WTC11 (cell line): ENCODE measurements around the gene MAST4. TPM values are rescaled to one million over a fixed set of nuclear protein-coding genes. Genes with fewer than 3 reads are reported as not detected.

Experiments used
- ATAC-seq: fragments of 200-7000 bp; cut with Tn5 transposase; 2 replicates; pipeline ENCODE4 v1.10.0; 2021; ENCODE audit warnings: mild to moderate bottlenecking, moderate library complexity
- CTCF ChIA-PET: fragments of 300-600 bp; sonication (Branson Sonifier 250); formaldehyde crosslinking; loops from one replicate; lab custom pipeline; 2021; ENCODE audit warnings: antibody characterized with exemption; lab: Charles Lee
- POLR2A ChIA-PET: fragments of 350-600 bp; sonication (Branson Sonifier 250); formaldehyde crosslinking; loops from one replicate; lab custom pipeline; 2021; ENCODE audit warnings: antibody characterized with exemption; lab: Charles Lee
- DNase-seq: peaks from one replicate; pipeline ENCODE4 v3.0.0; 2021; ENCODE audit warnings: low spot score
- H3K27ac Mint-ChIP-seq: 2 replicates; pipeline ENCODE4 v1.8.0; 2021; ENCODE audit warnings: mixed read lengths
- H3K27me3 Mint-ChIP-seq: 2 replicates; pipeline ENCODE4 v1.8.0; 2021; ENCODE audit warnings: low read depth, mild to moderate bottlenecking, moderate library complexity, mixed read lengths
- H3K36me3 Mint-ChIP-seq: 2 replicates; pipeline ENCODE4 v1.8.0; 2021; ENCODE audit warnings: mixed read lengths
- H3K4me1 Mint-ChIP-seq: 2 replicates; pipeline ENCODE4 v1.8.0; 2022; ENCODE audit warnings: mixed read lengths
- H3K4me3 Mint-ChIP-seq: 2 replicates; pipeline ENCODE4 v1.8.0; 2021; ENCODE audit warnings: mild to moderate bottlenecking, moderate library complexity, mixed read lengths
- H3K9me3 Mint-ChIP-seq: 2 replicates; pipeline ENCODE4 v1.8.0; 2021; ENCODE audit warnings: mixed read lengths
- FOXK1 ChIP-seq: sonication (generic); formaldehyde crosslinking; IDR thresholded peaks from 2 replicates; pipeline ENCODE4 v1.8.0; 2022; ENCODE audit warnings: mild to moderate bottlenecking, moderate library complexity, missing genetic modification reagents
- GTF2I ChIP-seq: fragments of 250-450 bp; sonication (Bioruptor Pico); conservative IDR thresholded peaks from 2 replicates; pipeline ENCODE4 v1.4.0; 2021; ENCODE audit warnings: mild to moderate bottlenecking
- HMGA2 ChIP-seq: fragments of 250-450 bp; sonication (Bioruptor Pico); IDR thresholded peaks from 2 replicates; pipeline ENCODE4 v1.4.0; 2021; ENCODE audit warnings: mild to moderate bottlenecking, moderate library complexity
- JUN ChIP-seq: sonication (generic); formaldehyde crosslinking; IDR thresholded peaks from 2 replicates; pipeline ENCODE4 v1.8.0; 2023; ENCODE audit warnings: mild to moderate bottlenecking, missing genetic modification reagents
- MXD4 ChIP-seq: fragments of 250-450 bp; sonication (Bioruptor Pico); IDR thresholded peaks from 2 replicates; pipeline ENCODE4 v1.8.0; 2021; ENCODE audit warnings: mild to moderate bottlenecking, moderate library complexity, borderline replicate concordance
- NFE2L1 ChIP-seq: sonication (generic); formaldehyde crosslinking; IDR thresholded peaks from 2 replicates; pipeline ENCODE4 v1.8.1; 2023; ENCODE audit warnings: missing genetic modification reagents
- NR3C1 ChIP-seq: sonication (generic); formaldehyde crosslinking; conservative IDR thresholded peaks from 2 replicates; pipeline ENCODE4 v1.8.1; 2023; ENCODE audit warnings: low read depth, mild to moderate bottlenecking, missing genetic modification reagents
- OVOL2 ChIP-seq: fragments of 250-450 bp; sonication (Bioruptor Pico); IDR thresholded peaks from 2 replicates; pipeline ENCODE4 v1.9.0; 2021; ENCODE audit warnings: mild to moderate bottlenecking, borderline replicate concordance
- RELA ChIP-seq: sonication (generic); formaldehyde crosslinking; IDR thresholded peaks from 2 replicates; pipeline ENCODE4 v1.8.1; 2022; ENCODE audit warnings: missing genetic modification reagents, mild to moderate bottlenecking, borderline replicate concordance
- RORB ChIP-seq: fragments of 250-450 bp; sonication (Bioruptor Pico); IDR thresholded peaks from 2 replicates; pipeline ENCODE4 v1.9.0; 2021; ENCODE audit warnings: mild to moderate bottlenecking
- SMAD4 ChIP-seq: sonication (generic); formaldehyde crosslinking; IDR thresholded peaks from 2 replicates; pipeline ENCODE4 v1.8.0; 2022; ENCODE audit warnings: mild to moderate bottlenecking, missing genetic modification reagents
- TEAD4 ChIP-seq: sonication (generic); formaldehyde crosslinking; IDR thresholded peaks from 2 replicates; pipeline ENCODE4 v1.8.0; 2022; ENCODE audit warnings: mild to moderate bottlenecking, missing genetic modification reagents
- ZBTB21 ChIP-seq: sonication (generic); formaldehyde crosslinking; IDR thresholded peaks from 2 replicates; pipeline ENCODE4 v1.8.1; 2023; ENCODE audit warnings: mild to moderate bottlenecking, missing genetic modification reagents, borderline replicate concordance
- ZNF219 ChIP-seq: sonication (generic); formaldehyde crosslinking; IDR thresholded peaks from 2 replicates; pipeline ENCODE4 v1.8.0; 2023; ENCODE audit warnings: missing genetic modification reagents, mild to moderate bottlenecking, borderline replicate concordance
- ZNF396 ChIP-seq: fragments of 250-450 bp; sonication (Bioruptor Pico); IDR thresholded peaks from 2 replicates; pipeline ENCODE4 v1.8.0; 2021; ENCODE audit warnings: mild to moderate bottlenecking, moderate library complexity, borderline replicate concordance
- total RNA-seq: library from RNA; stranded (reverse); gene quantifications from 3 replicates; pipeline ENCODE4 v1.2.3, GENCODE V29; 2021
- TF ChIP-seq, protein P1 (sequence below): sonication (generic); formaldehyde crosslinking; conservative IDR thresholded peaks from 2 replicates; pipeline ENCODE4 v1.8.1; 2023; ENCODE audit warnings: mild to moderate bottlenecking, low read depth, missing genetic modification reagents, moderate library complexity
- TF ChIP-seq, protein P2 (sequence below): sonication (generic); formaldehyde crosslinking; conservative IDR thresholded peaks from 2 replicates; pipeline ENCODE4 v1.8.1; 2022; ENCODE audit warnings: mild to moderate bottlenecking, missing genetic modification reagents
- TF ChIP-seq, protein P3 (sequence below): sonication (generic); formaldehyde crosslinking; IDR thresholded peaks from 2 replicates; pipeline ENCODE4 v1.8.0; 2023; ENCODE audit warnings: mild to moderate bottlenecking, missing genetic modification reagents
- TF ChIP-seq, protein P4 (sequence below): fragments of 250-450 bp; sonication (Bioruptor Pico); IDR thresholded peaks from 2 replicates; pipeline ENCODE4 v1.9.0; 2021; ENCODE audit warnings: moderate library complexity, mild to moderate bottlenecking, inconsistent platforms, borderline replicate concordance

Gene MAST4
- total RNA-seq, 1 experiment from 2014 or later: 8.0 TPM

DNA sequence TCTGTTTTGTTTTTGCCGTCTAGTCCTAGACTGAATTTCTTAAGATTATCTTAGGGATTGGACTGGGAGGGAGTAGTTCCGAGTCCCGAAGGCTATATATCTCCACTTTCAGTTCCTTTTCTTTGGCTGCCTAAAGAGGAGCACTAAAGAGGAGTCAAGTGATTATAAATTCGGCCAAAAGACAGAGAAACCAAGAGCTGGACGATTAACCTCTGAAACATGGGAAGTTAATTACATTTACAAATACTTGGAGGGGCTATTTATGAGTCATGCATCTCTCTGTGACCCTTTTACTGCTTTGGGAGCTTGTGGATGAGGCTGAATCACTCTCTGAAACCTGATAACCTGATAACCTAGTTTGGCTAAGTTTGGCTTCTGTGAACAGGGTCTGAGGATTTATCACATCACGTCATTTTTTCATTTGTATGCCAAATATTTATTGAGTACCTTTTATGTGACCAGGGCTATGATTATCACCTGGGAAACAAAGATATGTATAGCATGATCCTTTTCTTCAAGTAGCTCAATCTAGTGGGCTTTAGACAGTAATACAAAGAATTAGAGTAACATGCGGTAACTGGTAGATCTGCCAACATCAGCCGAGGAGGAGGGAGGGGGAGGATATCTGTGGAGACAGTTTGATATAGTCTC lies 419.5 kb downstream of the MAST4 start:
- DNase-seq (no peak), ATAC-seq (no peak)
- Mint-ChIP-seq H3K36me3 (no peaks in the 10 kb centered on the region), H3K4me1 (peaks cover 32% of the 10 kb centered on the region)
- CTCF ChIA-PET: interaction anchor here (0.8 to 1.6 kb wide), 2 partner anchors 142 to 151 kb away, joined by 3 read pairs; no protein-coding TSS in a partner anchor
- TF ChIP-seq, protein P1, sequence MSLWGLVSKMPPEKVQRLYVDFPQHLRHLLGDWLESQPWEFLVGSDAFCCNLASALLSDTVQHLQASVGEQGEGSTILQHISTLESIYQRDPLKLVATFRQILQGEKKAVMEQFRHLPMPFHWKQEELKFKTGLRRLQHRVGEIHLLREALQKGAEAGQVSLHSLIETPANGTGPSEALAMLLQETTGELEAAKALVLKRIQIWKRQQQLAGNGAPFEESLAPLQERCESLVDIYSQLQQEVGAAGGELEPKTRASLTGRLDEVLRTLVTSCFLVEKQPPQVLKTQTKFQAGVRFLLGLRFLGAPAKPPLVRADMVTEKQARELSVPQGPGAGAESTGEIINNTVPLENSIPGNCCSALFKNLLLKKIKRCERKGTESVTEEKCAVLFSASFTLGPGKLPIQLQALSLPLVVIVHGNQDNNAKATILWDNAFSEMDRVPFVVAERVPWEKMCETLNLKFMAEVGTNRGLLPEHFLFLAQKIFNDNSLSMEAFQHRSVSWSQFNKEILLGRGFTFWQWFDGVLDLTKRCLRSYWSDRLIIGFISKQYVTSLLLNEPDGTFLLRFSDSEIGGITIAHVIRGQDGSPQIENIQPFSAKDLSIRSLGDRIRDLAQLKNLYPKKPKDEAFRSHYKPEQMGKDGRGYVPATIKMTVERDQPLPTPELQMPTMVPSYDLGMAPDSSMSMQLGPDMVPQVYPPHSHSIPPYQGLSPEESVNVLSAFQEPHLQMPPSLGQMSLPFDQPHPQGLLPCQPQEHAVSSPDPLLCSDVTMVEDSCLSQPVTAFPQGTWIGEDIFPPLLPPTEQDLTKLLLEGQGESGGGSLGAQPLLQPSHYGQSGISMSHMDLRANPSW (CRISPR knock-in tag): no peak
- TF ChIP-seq, all 79 proteins: peak for 0
- Mint-ChIP-seq H3K27me3 (peaks cover 21% of the 10 kb centered on the region), H3K27ac (no peak overlapping the region), H3K4me3 (no peak overlapping the region), H3K9me3 (no peaks in the 10 kb centered on the region)
- POLR2A ChIA-PET: no interaction called here

DNA sequence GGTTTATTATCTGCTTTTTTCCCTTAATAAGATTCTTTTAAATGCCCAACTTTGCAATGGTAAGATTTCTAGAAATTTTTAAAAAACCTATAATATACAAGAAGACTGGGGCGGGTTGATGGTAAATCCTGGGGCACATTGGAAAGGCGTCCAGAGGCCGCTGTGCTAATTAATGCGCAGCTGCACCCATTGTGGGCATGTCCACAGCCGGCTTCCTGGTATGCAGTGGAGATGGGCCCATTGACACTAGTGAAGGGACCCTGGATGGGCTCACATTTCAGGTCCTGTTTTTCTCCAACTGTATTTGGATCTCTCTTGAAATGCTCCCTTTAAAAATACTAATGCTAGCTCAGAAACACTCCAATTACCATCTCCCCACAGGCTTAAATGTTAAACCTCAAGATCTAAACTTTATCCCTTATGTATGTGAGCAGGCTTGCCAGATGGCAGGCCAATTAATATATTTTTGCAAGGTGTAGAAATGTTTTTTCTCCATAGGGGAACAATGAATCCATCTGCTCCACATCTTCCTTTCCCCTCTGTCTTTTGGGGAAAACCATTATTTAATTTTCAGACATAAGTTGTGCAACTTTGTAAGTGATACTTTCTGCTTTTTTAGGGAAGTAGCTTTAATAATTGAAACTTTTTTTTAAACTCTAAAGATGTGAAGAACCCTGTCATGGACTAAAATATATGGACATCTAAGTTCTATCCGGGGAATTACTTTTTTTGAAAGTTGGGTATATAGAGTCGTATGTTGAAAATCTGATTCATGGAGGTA lies 423.1 kb downstream of the MAST4 start:
- DNase-seq (no peak), ATAC-seq (no peak)
- Mint-ChIP-seq H3K27me3 (peaks cover 13% of the 10 kb centered on the region), H3K4me3 (no peak overlapping the region), H3K27ac (no peak overlapping the region), H3K9me3 (no peaks in the 10 kb centered on the region), H3K36me3 (no peaks in the 10 kb centered on the region), H3K4me1 (peaks cover 16% of the 10 kb centered on the region)
- ChIA-PET POLR2A (no interaction called here), CTCF (no interaction called here)
- TF ChIP-seq ZBTB21 (no peak), SMAD4 (no peak), OVOL2 (CRISPR knock-in tag) (no peak), ZNF219 (no peak), FOXK1 (CRISPR knock-in tag) (no peak), ZNF396 (CRISPR knock-in tag) (no peak)
- TF ChIP-seq, protein P2, sequence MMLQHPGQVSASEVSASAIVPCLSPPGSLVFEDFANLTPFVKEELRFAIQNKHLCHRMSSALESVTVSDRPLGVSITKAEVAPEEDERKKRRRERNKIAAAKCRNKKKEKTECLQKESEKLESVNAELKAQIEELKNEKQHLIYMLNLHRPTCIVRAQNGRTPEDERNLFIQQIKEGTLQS: no peak

DNA sequence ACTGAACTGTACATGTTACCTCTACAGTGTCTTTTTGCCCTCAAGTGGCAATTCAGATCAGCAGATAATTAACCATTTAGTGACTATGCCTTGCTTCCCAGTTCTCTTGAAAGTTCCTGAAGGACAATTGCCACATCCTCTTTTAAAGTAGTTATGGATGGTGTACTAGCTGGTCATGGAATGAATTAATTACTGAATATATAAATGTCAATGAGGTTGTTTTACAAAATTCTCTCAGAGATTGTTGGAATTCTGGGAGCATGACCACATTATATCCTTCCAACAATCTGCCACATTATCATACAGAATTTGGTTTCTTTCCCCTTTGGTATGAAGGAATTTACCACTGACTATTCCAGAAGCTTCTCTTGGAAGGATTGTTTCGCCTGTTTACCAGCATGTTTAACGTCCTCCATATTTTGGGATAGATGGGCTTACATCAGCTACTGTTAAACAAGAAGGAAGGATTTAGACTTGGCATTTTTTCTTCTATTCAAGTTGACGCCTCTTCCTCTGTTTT lies 424.0 kb downstream of the MAST4 start:
- H3K27me3 Mint-ChIP-seq: peaks cover 4% of the 10 kb centered on the region; the same call in 1 of the 2 replicates
- ChIA-PET CTCF (no interaction called here), POLR2A (no interaction called here)
- H3K4me1 Mint-ChIP-seq: peaks cover 16% of the 10 kb centered on the region
- DNase-seq: no peak
- no peak overlapping the region for H3K4me3 Mint-ChIP-seq
- H3K9me3 Mint-ChIP-seq: no peaks in the 10 kb centered on the region
- H3K36me3 Mint-ChIP-seq: no peaks in the 10 kb centered on the region
- no peak for ATAC-seq
- no peak for TF ChIP-seq RELA (CRISPR knock-in tag)
- TF ChIP-seq NFE2L1 (CRISPR knock-in tag): no peak
- TF ChIP-seq, protein P3, sequence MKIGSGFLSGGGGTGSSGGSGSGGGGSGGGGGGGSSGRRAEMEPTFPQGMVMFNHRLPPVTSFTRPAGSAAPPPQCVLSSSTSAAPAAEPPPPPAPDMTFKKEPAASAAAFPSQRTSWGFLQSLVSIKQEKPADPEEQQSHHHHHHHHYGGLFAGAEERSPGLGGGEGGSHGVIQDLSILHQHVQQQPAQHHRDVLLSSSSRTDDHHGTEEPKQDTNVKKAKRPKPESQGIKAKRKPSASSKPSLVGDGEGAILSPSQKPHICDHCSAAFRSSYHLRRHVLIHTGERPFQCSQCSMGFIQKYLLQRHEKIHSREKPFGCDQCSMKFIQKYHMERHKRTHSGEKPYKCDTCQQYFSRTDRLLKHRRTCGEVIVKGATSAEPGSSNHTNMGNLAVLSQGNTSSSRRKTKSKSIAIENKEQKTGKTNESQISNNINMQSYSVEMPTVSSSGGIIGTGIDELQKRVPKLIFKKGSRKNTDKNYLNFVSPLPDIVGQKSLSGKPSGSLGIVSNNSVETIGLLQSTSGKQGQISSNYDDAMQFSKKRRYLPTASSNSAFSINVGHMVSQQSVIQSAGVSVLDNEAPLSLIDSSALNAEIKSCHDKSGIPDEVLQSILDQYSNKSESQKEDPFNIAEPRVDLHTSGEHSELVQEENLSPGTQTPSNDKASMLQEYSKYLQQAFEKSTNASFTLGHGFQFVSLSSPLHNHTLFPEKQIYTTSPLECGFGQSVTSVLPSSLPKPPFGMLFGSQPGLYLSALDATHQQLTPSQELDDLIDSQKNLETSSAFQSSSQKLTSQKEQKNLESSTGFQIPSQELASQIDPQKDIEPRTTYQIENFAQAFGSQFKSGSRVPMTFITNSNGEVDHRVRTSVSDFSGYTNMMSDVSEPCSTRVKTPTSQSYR (CRISPR knock-in tag): no peak
- TF ChIP-seq HMGA2 (CRISPR knock-in tag): no peak
- no peak for TF ChIP-seq GTF2I
- TF ChIP-seq TEAD4: no peak
- no peak for TF ChIP-seq NR3C1
- TF ChIP-seq, protein P4, sequence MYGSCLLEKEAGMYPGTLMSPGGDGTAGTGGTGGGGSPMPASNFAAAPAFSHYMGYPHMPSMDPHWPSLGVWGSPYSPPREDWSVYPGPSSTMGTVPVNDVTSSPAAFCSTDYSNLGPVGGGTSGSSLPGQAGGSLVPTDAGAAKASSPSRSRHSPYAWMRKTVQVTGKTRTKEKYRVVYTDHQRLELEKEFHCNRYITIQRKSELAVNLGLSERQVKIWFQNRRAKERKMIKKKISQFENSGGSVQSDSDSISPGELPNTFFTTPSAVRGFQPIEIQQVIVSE: no peak
- TF ChIP-seq ZNF219: no peak
- TF ChIP-seq JUN (CRISPR knock-in tag): no peak
- no peak for TF ChIP-seq RORB (CRISPR knock-in tag)
- TF ChIP-seq MXD4 (CRISPR knock-in tag): no peak
- TF ChIP-seq, all 79 proteins: peak for 0
- no peak overlapping the region for H3K27ac Mint-ChIP-seq
